Tibial nerve (tissue), 4 donors: ENCODE results near the gene TOMM20.

Experiments used
- CTCF ChIP-seq, 5 experiments: fragments of 200-600 bp in 3 of 5; fragments of 450-650 bp in 2 of 5; sonication (generic) in 3 of 5; IDR thresholded peaks; one replicate each; pipeline ENCODE4 v1.5.1; 2016 to 2019; ENCODE audit warnings: antibody characterized with exemption in 5 of 5, mild to moderate bottlenecking in 3 of 5, moderate library complexity in 2 of 5
- EP300 ChIP-seq, 2 donors: sonication (generic); formaldehyde crosslinking; IDR thresholded peaks; one replicate each; pipeline ENCODE4 v1.6.1; 2017; ENCODE audit warnings: antibody characterized with exemption in 2 of 2, mild to moderate bottlenecking in 1 of 2

- TF ChIP-seq CTCF (IDR thresholded peaks at IDR 0.05) (no peak), EP300 (IDR thresholded peaks at IDR 0.05) (no peak)
These were observed 26.9 kb downstream of the TOMM20 start for GRCh38 chr1:235101558-235102258.
